SK-N-SH treated with all-trans-retinoic acid at 6 μM for 48 hours (cell line): ENCODE results near the gene CNTNAP1.
A peak's percentile ranks its signal among the peaks of the same experiment; 100 is the strongest.

Source experiments
- ATAC-seq: fragments of 200-7000 bp; cut with Tn5 transposase; 3 replicates; pipeline ENCODE4 v1.9.1; 2020; ENCODE audit warnings: mild to moderate bottlenecking, moderate library complexity
- ARNTL ChIP-seq: fragments of 450-650 bp; formaldehyde crosslinking; IDR thresholded peaks from 2 replicates; pipeline ENCODE4 v1.5.0; 2020; ENCODE audit warnings: low read depth, mild to moderate bottlenecking, moderate library complexity, borderline replicate concordance
- CSDC2 ChIP-seq: fragments of 250-450 bp; sonication (Bioruptor Pico); IDR thresholded peaks from 2 replicates; pipeline ENCODE4 v1.5.0; 2020; ENCODE audit warnings: mild to moderate bottlenecking, moderate library complexity
- ESRRG ChIP-seq: fragments of 250-450 bp; sonication (Bioruptor Pico); IDR thresholded peaks from 2 replicates; pipeline ENCODE4 v1.6.1; 2021; ENCODE audit warnings: mild to moderate bottlenecking
- GLIS3 ChIP-seq: fragments of 250-450 bp; sonication (Bioruptor Pico); IDR thresholded peaks from 2 replicates; pipeline ENCODE4 v1.5.0; 2020; ENCODE audit warnings: mild to moderate bottlenecking, moderate library complexity
- PATZ1 ChIP-seq: fragments of 250-450 bp; sonication (Bioruptor Pico); IDR thresholded peaks from 2 replicates; pipeline ENCODE4 v1.8.0; 2020; ENCODE audit warnings: mild to moderate bottlenecking, moderate library complexity, borderline replicate concordance
- POU6F1 ChIP-seq: fragments of 250-450 bp; sonication (Bioruptor Pico); IDR thresholded peaks from 2 replicates; pipeline ENCODE4 v1.8.0; 2021; ENCODE audit warnings: low read depth, mild to moderate bottlenecking, moderate library complexity, borderline replicate concordance
- TCF4 ChIP-seq: fragments of 250-450 bp; sonication (Bioruptor Pico); IDR thresholded peaks from 2 replicates; pipeline ENCODE4 v1.8.0; 2021; ENCODE audit warnings: mild to moderate bottlenecking, moderate library complexity, borderline replicate concordance
- ZFP3 ChIP-seq: fragments of 250-450 bp; sonication (Bioruptor Pico); IDR thresholded peaks from 2 replicates; pipeline ENCODE4 v1.5.0; 2020; ENCODE audit warnings: mild to moderate bottlenecking, moderate library complexity
- ZFP30 ChIP-seq: fragments of 450-650 bp; formaldehyde crosslinking; IDR thresholded peaks from 2 replicates; pipeline ENCODE4 v1.5.0; 2022; ENCODE audit warnings: mild to moderate bottlenecking, moderate library complexity
- ZNF565 ChIP-seq: fragments of 450-650 bp; formaldehyde crosslinking; conservative IDR thresholded peaks from 2 replicates; pipeline ENCODE4 v1.5.0; 2020; ENCODE audit warnings: low read depth, mild to moderate bottlenecking, moderate library complexity
- ZNF70 ChIP-seq: fragments of 450-650 bp; formaldehyde crosslinking; IDR thresholded peaks from 2 replicates; pipeline ENCODE4 v1.5.0; 2020; ENCODE audit warnings: mild to moderate bottlenecking, moderate library complexity
- ZNF8 ChIP-seq: fragments of 450-650 bp; formaldehyde crosslinking; IDR thresholded peaks from 2 replicates; pipeline ENCODE4 v1.5.0; 2020; ENCODE audit warnings: mild to moderate bottlenecking, moderate library complexity
- TF ChIP-seq, protein P1 (sequence below): fragments of 250-450 bp; sonication (Bioruptor Pico); IDR thresholded peaks from 2 replicates; pipeline ENCODE4 v1.5.0; 2020; ENCODE audit warnings: mild to moderate bottlenecking, moderate library complexity

Gene CNTNAP1

DNA sequence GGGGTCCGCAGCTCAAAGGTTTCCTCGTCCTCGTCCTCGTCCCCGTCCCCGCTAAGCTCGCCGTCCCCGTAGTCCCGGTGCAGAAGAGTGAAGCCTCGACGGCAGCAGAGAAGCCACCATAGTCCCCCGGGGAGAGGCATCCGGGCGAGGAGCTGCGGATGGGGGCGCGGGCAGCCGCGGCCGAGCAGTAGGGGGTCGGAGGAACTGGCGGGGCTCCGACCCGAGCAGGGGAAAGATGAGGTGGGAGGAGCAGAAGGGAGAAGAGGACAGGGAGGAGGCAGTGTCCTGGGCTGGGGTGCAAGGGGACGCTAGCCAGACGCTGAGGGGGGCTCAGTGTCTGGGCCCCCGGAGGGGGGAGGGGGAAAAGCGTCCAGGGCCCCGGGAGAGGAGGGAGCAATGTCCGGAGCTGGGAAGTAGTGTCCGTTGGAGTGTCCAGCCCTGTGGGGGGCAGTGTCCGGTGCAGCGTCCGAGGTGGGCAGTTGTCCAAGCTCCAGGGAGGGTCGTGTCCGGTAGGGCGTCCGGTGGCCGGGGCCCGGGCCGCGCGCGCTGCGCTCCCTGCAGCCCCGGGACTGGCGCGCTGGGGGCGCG is 5.8 kb upstream of the CNTNAP1 start, which contains the start of gene PLEKHH3:
Gene PLEKHH3 (minus strand): TSS at position 571 of the 588 bp plus-strand sequence. CDS start 431 bp downstream, at position 140.
- ATAC-seq, result peak; percentile 3
- no peak for TF ChIP-seq TCF4
- TF ChIP-seq PATZ1 (CRISPR knock-in tag), result peak; percentile 71

DNA sequence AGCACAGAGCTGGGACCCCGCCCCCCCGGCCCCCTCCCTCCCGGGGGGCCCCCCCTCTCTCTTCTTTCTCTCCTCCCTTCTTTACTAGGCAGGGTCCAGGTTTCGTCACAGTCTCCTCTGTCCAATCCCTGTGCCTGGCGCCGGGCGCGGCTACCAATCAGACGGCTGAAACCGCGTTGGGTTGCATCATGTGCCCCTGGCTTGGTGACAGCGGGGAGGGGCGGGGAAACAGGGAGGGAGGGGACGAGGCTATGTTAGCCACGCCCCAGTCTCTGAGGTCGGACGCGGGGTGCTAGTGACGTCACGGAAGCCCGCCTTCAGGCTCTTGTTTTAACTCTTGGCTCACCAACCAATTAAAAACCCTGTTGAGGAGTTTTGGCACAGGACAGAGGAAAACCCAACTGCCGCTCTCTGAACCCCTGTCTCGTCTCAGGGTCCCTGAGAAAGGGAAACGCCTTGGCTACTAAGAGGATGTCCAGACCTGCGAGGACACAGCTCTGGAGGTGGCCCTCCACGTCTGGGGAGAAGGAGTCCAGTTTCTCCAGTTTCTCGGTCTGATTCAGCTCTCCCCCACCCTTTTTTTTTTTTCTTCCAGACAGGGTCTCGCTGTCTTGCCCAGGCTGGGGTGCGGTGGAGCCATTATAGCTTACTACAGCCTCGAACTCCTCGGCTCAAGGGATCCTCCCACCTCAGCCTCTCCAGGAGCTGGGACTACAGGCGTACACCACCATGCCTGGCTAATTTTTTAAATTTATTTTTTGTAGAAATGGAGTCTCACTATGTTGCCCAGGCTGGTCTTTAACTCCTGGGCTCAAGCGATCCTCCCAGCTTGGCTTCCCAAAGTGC is 5.1 kb upstream of the CNTNAP1 start:
- peak; percentile 66 for ATAC-seq

GRCh38 chr17:42677921-42678781 is 4.2 kb upstream of the CNTNAP1 start:
- peak; percentile 49 for ATAC-seq
- TF ChIP-seq ZNF70 (peak; percentile 76; the same call in 1 of the 2 replicates), ZNF8 (no peak), ZFP30 (CRISPR knock-in tag) (no peak), POU6F1 (CRISPR knock-in tag) (no peak), CSDC2 (0 out of 2 replicates have a peak, but pooled peaks have one; percentile 20), TCF4 (no peak)
- TF ChIP-seq, protein P1, sequence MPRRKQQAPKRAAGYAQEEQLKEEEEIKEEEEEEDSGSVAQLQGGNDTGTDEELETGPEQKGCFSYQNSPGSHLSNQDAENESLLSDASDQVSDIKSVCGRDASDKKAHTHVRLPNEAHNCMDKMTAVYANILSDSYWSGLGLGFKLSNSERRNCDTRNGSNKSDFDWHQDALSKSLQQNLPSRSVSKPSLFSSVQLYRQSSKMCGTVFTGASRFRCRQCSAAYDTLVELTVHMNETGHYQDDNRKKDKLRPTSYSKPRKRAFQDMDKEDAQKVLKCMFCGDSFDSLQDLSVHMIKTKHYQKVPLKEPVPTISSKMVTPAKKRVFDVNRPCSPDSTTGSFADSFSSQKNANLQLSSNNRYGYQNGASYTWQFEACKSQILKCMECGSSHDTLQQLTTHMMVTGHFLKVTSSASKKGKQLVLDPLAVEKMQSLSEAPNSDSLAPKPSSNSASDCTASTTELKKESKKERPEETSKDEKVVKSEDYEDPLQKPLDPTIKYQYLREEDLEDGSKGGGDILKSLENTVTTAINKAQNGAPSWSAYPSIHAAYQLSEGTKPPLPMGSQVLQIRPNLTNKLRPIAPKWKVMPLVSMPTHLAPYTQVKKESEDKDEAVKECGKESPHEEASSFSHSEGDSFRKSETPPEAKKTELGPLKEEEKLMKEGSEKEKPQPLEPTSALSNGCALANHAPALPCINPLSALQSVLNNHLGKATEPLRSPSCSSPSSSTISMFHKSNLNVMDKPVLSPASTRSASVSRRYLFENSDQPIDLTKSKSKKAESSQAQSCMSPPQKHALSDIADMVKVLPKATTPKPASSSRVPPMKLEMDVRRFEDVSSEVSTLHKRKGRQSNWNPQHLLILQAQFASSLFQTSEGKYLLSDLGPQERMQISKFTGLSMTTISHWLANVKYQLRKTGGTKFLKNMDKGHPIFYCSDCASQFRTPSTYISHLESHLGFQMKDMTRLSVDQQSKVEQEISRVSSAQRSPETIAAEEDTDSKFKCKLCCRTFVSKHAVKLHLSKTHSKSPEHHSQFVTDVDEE (CRISPR knock-in tag), result peak; percentile 10; the same call in 1 of the 2 replicates

More for the DNA sequence above, 5.1 kb upstream of the CNTNAP1 start:
- no peak for TF ChIP-seq TCF4
- TF ChIP-seq, protein P1 (CRISPR knock-in tag), result no peak
- no peak for TF ChIP-seq ARNTL (CRISPR knock-in tag)
- no peak for TF ChIP-seq ZFP3 (CRISPR knock-in tag)
- no peak for TF ChIP-seq ESRRG (CRISPR knock-in tag)
- TF ChIP-seq PATZ1 (CRISPR knock-in tag), result no peak
- no peak for TF ChIP-seq ZNF8
- no peak for TF ChIP-seq GLIS3 (CRISPR knock-in tag)
- TF ChIP-seq ZNF565 (CRISPR knock-in tag), result no peak
